Osteoblast (primary cell): ENCODE data around the gene ARFGAP3. TPM values are rescaled to one million over a fixed set of nuclear protein-coding genes. Genes with fewer than 3 reads are reported as not detected.
A peak's percentile ranks its signal among the peaks of the same experiment; 100 is the strongest.
"Not testable (repeated sequence)": the region's sequence is repeated elsewhere in the genome, so short reads cannot be mapped to it uniquely, and the experiment has no call there.

Experiments used
- DNase-seq: peaks from one replicate; pipeline ENCODE4 v3.0.0; 2011; ENCODE audit warnings: low spot score, mixed read lengths; ENCODE audit not compliant: insufficient read length; ENCODE audit errors: missing footprints
- H2AFZ ChIP-seq: 2 replicates; pipeline ENCODE4 v1.6.0; 2011; ENCODE audit warnings: mild to moderate bottlenecking, low read length
- H3K27ac ChIP-seq: 2 replicates; pipeline ENCODE4 v1.5.1; 2011; ENCODE audit warnings: mild to moderate bottlenecking, low read depth, low read length, moderate library complexity
- H3K27me3 ChIP-seq: 2 replicates; pipeline ENCODE4 v1.6.0; 2012; ENCODE audit warnings: mild to moderate bottlenecking, control low read depth, inconsistent platforms, low read length, moderate library complexity; ENCODE audit not compliant: insufficient read depth
- H3K36me3 ChIP-seq: 2 replicates; pipeline ENCODE4 v1.5.1; 2011; ENCODE audit warnings: mild to moderate bottlenecking, low read length, control low read depth, moderate library complexity; ENCODE audit not compliant: insufficient read depth
- H3K4me1 ChIP-seq: 2 replicates; pipeline ENCODE4 v1.5.1; 2011; ENCODE audit warnings: mild to moderate bottlenecking, low read length, control low read depth, moderate library complexity; ENCODE audit not compliant: insufficient read depth
- H3K4me2 ChIP-seq: 2 replicates; pipeline ENCODE4 v1.6.0; 2011; ENCODE audit warnings: mild to moderate bottlenecking, low read length; ENCODE audit not compliant: insufficient read depth
- H3K4me3 ChIP-seq: fragments of 200-600 bp; sonication (generic); 3 replicates; pipeline ENCODE4 v1.5.1; 2012; ENCODE audit warnings: mild to moderate bottlenecking, low read length, inconsistent platforms; ENCODE audit not compliant: insufficient read depth
- H3K79me2 ChIP-seq: 2 replicates; pipeline ENCODE4 v1.6.0; 2012; ENCODE audit warnings: mild to moderate bottlenecking, low read length, control low read depth, inconsistent platforms; ENCODE audit not compliant: insufficient read depth
- H3K9me3 ChIP-seq: 2 replicates; pipeline ENCODE4 v1.5.1; 2011; ENCODE audit warnings: low read depth, low read length, control low read depth
- H4K20me1 ChIP-seq: 2 replicates; pipeline ENCODE4 v1.6.0; 2012; ENCODE audit warnings: mild to moderate bottlenecking, low read length, control low read depth; ENCODE audit not compliant: insufficient read depth
- small RNA-seq: library from RNA; depleted of rRNA; stranded (forward); fragments of <200 nt; gene quantifications from one replicate; pipeline ENCODE3, GENCODE V24; 2012
- total RNA-seq: library from RNA; depleted of rRNA; stranded (reverse); fragments of >200 nt; gene quantifications from 2 replicates; pipeline ENCODE4 v1.2.3, GENCODE V29; 2012
- TF ChIP-seq, protein P1 (sequence below): IDR thresholded peaks from 2 replicates; pipeline ENCODE4 v1.5.1; 2011; ENCODE audit warnings: mild to moderate bottlenecking, low read depth, low read length, moderate library complexity; ENCODE audit errors: extremely low read depth

ARFGAP3 gene
- total RNA-seq, 1 donor, result 90.5 TPM

- no peak overlapping the region for H3K4me2 ChIP-seq
- no peaks in the 10 kb centered on the region for H3K9me3 ChIP-seq
- H3K79me2 ChIP-seq, result no peaks in the 10 kb centered on the region
- no peaks in the 10 kb centered on the region for H3K27me3 ChIP-seq
- TF ChIP-seq, protein P1, sequence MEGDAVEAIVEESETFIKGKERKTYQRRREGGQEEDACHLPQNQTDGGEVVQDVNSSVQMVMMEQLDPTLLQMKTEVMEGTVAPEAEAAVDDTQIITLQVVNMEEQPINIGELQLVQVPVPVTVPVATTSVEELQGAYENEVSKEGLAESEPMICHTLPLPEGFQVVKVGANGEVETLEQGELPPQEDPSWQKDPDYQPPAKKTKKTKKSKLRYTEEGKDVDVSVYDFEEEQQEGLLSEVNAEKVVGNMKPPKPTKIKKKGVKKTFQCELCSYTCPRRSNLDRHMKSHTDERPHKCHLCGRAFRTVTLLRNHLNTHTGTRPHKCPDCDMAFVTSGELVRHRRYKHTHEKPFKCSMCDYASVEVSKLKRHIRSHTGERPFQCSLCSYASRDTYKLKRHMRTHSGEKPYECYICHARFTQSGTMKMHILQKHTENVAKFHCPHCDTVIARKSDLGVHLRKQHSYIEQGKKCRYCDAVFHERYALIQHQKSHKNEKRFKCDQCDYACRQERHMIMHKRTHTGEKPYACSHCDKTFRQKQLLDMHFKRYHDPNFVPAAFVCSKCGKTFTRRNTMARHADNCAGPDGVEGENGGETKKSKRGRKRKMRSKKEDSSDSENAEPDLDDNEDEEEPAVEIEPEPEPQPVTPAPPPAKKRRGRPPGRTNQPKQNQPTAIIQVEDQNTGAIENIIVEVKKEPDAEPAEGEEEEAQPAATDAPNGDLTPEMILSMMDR, result no peak
- peak; percentile 47 for DNase-seq
- H3K4me3 ChIP-seq, result no peak overlapping the region
- no peaks in the 10 kb centered on the region for H3K36me3 ChIP-seq
- H2AFZ ChIP-seq, result peak overlapping the region; percentile 22
- H3K4me1 ChIP-seq, result peaks cover 30% of the 10 kb centered on the region
- H4K20me1 ChIP-seq, result no peaks in the 10 kb centered on the region
- H3K27ac ChIP-seq, result no peak overlapping the region
These were observed 104.8 kb downstream of the ARFGAP3 start for GRCh38 chr22:42752230-42752746.

GRCh38 chr22:42750421-42750820 lies 106.7 kb downstream of the ARFGAP3 start:
- not testable (repeated sequence) for DNase-seq, H3K36me3 ChIP-seq, H3K27ac ChIP-seq, H2AFZ ChIP-seq, H3K4me3 ChIP-seq, H3K4me2 ChIP-seq, H3K79me2 ChIP-seq, H3K27me3 ChIP-seq, H4K20me1 ChIP-seq, H3K9me3 ChIP-seq
- peaks cover 24% of the 10 kb centered on the region for H3K4me1 ChIP-seq

DNA sequence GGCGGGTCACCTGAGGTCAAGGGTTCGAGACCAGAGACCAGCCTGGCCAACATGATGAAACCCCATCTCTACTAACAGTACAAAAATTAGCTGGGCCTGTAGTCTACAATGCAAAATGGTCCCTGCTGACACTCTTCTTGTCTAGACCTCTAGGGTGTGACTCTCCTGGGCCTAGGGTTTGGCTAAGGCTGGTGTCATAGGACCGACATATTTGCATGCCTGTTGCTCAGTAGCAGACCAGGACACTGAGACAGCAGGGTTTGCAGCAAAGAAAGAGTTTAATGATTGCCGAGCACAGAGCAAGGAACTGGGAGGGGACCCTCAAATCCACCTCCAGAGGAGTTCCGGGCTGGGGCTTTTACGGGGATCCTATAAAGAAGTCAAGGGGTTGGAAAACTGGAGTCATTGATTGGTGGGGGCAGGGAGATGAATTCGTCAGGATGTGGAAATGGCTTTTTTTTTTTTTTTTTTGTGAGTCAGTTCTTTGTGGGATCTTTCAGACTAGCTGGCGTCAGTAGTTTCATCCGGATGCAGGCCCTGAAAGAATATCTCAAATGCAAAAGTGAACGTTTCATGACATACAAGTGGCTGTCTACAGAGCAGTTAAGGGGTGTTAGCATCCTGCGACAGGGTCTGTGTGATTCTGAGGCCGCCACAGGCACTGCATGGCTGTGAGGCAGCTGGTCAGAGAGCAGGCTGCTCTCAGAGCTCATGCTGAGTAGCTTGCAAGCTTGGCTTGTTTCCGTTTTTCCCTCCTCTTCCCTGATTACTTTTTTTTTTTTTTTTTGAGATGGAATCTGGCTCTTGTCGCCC lies 109.2 kb downstream of the ARFGAP3 start:
- peak; percentile 92 for DNase-seq
- Histone ChIP-seq H3K9me3 (no peaks in the 10 kb centered on the region), H4K20me1 (no peaks in the 10 kb centered on the region), H3K27ac (peak overlapping the region; percentile 90), H3K4me2 (peak overlapping the region; percentile 70), H3K4me3 (no peak overlapping the region), H3K79me2 (no peaks in the 10 kb centered on the region), H3K4me1 (peaks cover 27% of the 10 kb centered on the region), H3K36me3 (no peaks in the 10 kb centered on the region), H2AFZ (peak overlapping the region; percentile 86), H3K27me3 (no peaks in the 10 kb centered on the region)
- TF ChIP-seq, protein P1, result no peak

Small RNA genes within 50 kb of the gene (small RNA-seq; reads per million reads assigned to genes)
- gene RF00019, result not detected

Other genes starting within 250 kb of the ARFGAP3 start
- 21.2 and 22.4 TPM in 2 replicates for gene POLDIP3, start 242.4 kb downstream of the ARFGAP3 start, total RNA-seq
- 0.72 and 1.2 TPM in 2 replicates for gene ATP5MGL, start 216.7 kb downstream of the ARFGAP3 start, total RNA-seq
- gene CYB5R3, start 207.9 kb downstream of the ARFGAP3 start, total RNA-seq, result 84.3 and 86.9 TPM in 2 replicates
- 19.9 and 24.2 TPM in 2 replicates for gene A4GALT, start 136.4 kb downstream of the ARFGAP3 start, total RNA-seq
- 33.0 and 38.0 TPM in 2 replicates for gene PACSIN2, start 157.9 kb upstream of the ARFGAP3 start, total RNA-seq
- 15.9 and 20.0 TPM in 2 replicates for gene TTLL1, start 232.1 kb upstream of the ARFGAP3 start, total RNA-seq